Regular cardiac myocyte (primary cell): ENCODE measurements around the gene ACER3. TPM values are rescaled to one million over a fixed set of nuclear protein-coding genes. Genes with fewer than 3 reads are reported as not detected.

ENCODE experiments used
- total RNA-seq: library from RNA; depleted of rRNA; stranded (reverse); fragments of >200 nt; gene quantifications from 2 replicates; pipeline ENCODE4 v1.2.3, GENCODE V29; 2014

The ACER3 gene
- total RNA-seq: 6.2 and 18.8 TPM in 2 replicates

GRCh38 chr11:76860539-76861475, at the start of gene ACER3:
TSS of gene ACER3 (plus strand) at chr11:76860918. CDS start at chr11:76860977, 59 bp downstream.

GRCh38 chr11:77066229-77067042, 205.7 kb downstream of the ACER3 start, which contains the start of gene CAPN5:
TSS of gene CAPN5 (plus strand) at chr11:77066971. CDS start at chr11:77084887, 17,916 bp downstream.

Other genes with a start within 250 kb of the ACER3 start
- 57.8 and 62.5 TPM in 2 replicates for gene LRRC32, start 190.2 kb upstream of the ACER3 start, total RNA-seq
- gene TSKU, start 77.6 kb upstream of the ACER3 start, total RNA-seq: 10.5 and 15.2 TPM in 2 replicates
- gene B3GNT6, start 173.5 kb downstream of the ACER3 start, total RNA-seq: not detected in 2 replicates
- 10.4 and 12.5 TPM in 2 replicates for gene CAPN5, start 206.1 kb downstream of the ACER3 start, total RNA-seq
- gene OMP, start 241.9 kb downstream of the ACER3 start, total RNA-seq: 0.56 TPM in 1 of 2 replicates, not detected in the other